Heart left ventricle (tissue), 16 donors: ENCODE data around the gene GRIN3B. TPM values are rescaled to one million over a fixed set of nuclear protein-coding genes. Genes with fewer than 3 reads are reported as not detected.

Experiments used
- ATAC-seq, 4 donors: fragments of 200-7000 bp; cut with Tn5 transposase; one replicate each; pipeline ENCODE4 v1.9.1; 2020 to 2022; ENCODE audit warnings: moderate library complexity in 4 of 4, mild to moderate bottlenecking in 3 of 4, moderate number of reproducible peaks in 1 of 4
- DNase-seq, 5 donors: peaks; one replicate each; pipeline ENCODE4 v3.0.0-alpha.2; 2020
- H3K27ac ChIP-seq, 12 donors: fragments of 200-600 bp; sonication (generic) in 4 of 12; one replicate each; pipeline versions ENCODE4 v1.5.0 to v1.8.0; 2016 to 2022; ENCODE audit warnings: mild to moderate bottlenecking in 2 of 12
- H3K27me3 ChIP-seq, 9 donors: fragments of 200-600 bp; sonication (generic) in 2 of 9; one replicate each; pipeline versions ENCODE4 v1.5.1 to v1.8.0; 2016 to 2022; ENCODE audit warnings: mild to moderate bottlenecking in 3 of 9
- H3K36me3 ChIP-seq, 9 donors: fragments of 200-600 bp; sonication (generic) in 2 of 9; one replicate each; pipeline versions ENCODE4 v1.5.0 to v1.8.0; 2018 to 2022; ENCODE audit warnings: mild to moderate bottlenecking in 2 of 9
- H3K4me1 ChIP-seq, 12 donors: fragments of 200-600 bp; sonication (generic) in 4 of 12; one replicate each; pipeline versions ENCODE4 v1.5.0 to v1.8.0; 2016 to 2022; ENCODE audit warnings: mild to moderate bottlenecking in 3 of 12
- H3K4me3 ChIP-seq, 12 donors: fragments of 200-600 bp; sonication (generic) in 4 of 12; one replicate each; pipeline versions ENCODE4 v1.5.0 to v1.8.0; 2017 to 2022; ENCODE audit warnings: mild to moderate bottlenecking in 9 of 12, moderate library complexity in 4 of 12
- H3K9me3 ChIP-seq, 12 donors: fragments of 200-600 bp; sonication (generic) in 4 of 12; one replicate each; pipeline versions ENCODE4 v1.5.0 to v1.8.0; 2016 to 2022; ENCODE audit warnings: mild to moderate bottlenecking in 1 of 12
- CTCF ChIP-seq, 12 donors: fragments of 200-600 bp; sonication (generic) in 4 of 12; IDR thresholded peaks; one replicate each; pipeline versions ENCODE4 v1.5.0 to v1.8.0; 2018 to 2022; ENCODE audit warnings: antibody characterized with exemption in 12 of 12, mild to moderate bottlenecking in 5 of 12
- POLR2A ChIP-seq, 2 donors: fragments of 450-650 bp; IDR thresholded peaks; one replicate each; pipeline ENCODE4 v1.6.1; 2017; ENCODE audit warnings: antibody characterized with exemption in 2 of 2, mild to moderate bottlenecking in 2 of 2, moderate library complexity in 2 of 2
- WGBS, 4 donors: extraction: QIAGEN DNeasy Blood & Tissue Kit in 2 of 4; methylation state at CpG; one replicate each; pipeline versions ENCODE4 v1.1.5 to v1.1.7; 2013 to 2018; 5-methylcytosine and 5-hydroxymethylcytosine counted together
- intact Hi-C, 10 donors: fragments of 100-400 bp; cut with DNase I; formaldehyde crosslinking; loops; one replicate each; pipeline versions ENCODE4 v1.11.1 to v1.14.2; 2022
- polyA plus RNA-seq, 2 donors: library from polyadenylated mRNA; stranded (reverse); fragments of 200-250 nt; gene quantifications; one replicate each; pipeline ENCODE4 v1.2.3, GENCODE V29; 2013
- total RNA-seq, 9 donors: library from RNA; depleted of rRNA in 2 of 9; stranded (reverse); fragments of >200 nt in 2 of 9; fragmentation: NEBNext Ultra II Directional in 3 of 9; extraction: Animal tissue kit (Norgen Biotek cat#: 25700) in 3 of 9; gene quantifications; one replicate each; pipeline versions ENCODE4 v1.1.0 to v1.2.4, GENCODE V29; 2016 to 2023
- donor health status: ischemic (EF 13 %, LVEDD 7.1; RV severe dilation, severe dysfunction).
- donor health status: healthy with polysubstance abuse.
- donor health status: DM: no; HTN: yes; CAD: no.
- donor health status: DM: no; HTN: no; CAD: no.
- donor health status: ischemic (EF 25% LVEDD 6.9; RV normal size, moderate dysfunction).
- donor health status: ischemic (EF 25% LVEDD 5.7; RV mildly dilated, moderate dysfunction).
- donor health status: healthy.
- donor health status: DM: yes; HTN: yes; CAD: no.
- donor health status: ischemic (EF 35%, LVEDD 5.7; RV mildly dilated, moderate dysfunction).
- donor health status: nonischemic (EF 11% LVEDD 7.7; RV severe dilation, severe dysfunction).
- donor health status: DM: yes; HTN: yes; CAD: no.
- donor health status: PGD.
- donor health status: ischemic (EF 29% LVEDD 5.4; RV normal size, mild dysfunction).
- donor health status: nonischemic (EF 23%, LVEDD 6.1; RV moderate dilation, normal function).

GRIN3B gene
- total and polyA plus RNA-seq, 11 donors, result 0.01 to 0.51 (median 0.09) TPM; not detected in 8

GRCh38 chr19:998064-998463 is 2.2 kb upstream of the GRIN3B start:
- peaks cover 37 to 82% (median 60%) of the 10 kb centered on the region in 9 donors for H3K27me3 ChIP-seq
- intact Hi-C loops, result no loop called here
- no peak overlapping the region for H3K27ac ChIP-seq
- DNase-seq (no peak), ATAC-seq (no peak)
- TF ChIP-seq POLR2A (IDR thresholded peaks at IDR 0.05) (no peak), CTCF (IDR thresholded peaks at IDR 0.05) (no peak)
- H3K9me3 ChIP-seq, result no peaks in the 10 kb centered on the region
- H3K4me1 ChIP-seq, result peaks cover 0 to 34% (median 12%) of the 10 kb centered on the region in 12 donors
- no peak overlapping the region for H3K4me3 ChIP-seq
- peaks cover 0 to 17% (median under 1%) of the 10 kb centered on the region in 9 donors for H3K36me3 ChIP-seq
- WGBS, 4 donors, result 4 to 29% (median 18%) methylated on average over 6 of the region's 6 CpGs

- DNase-seq, result no peak
- Histone ChIP-seq H3K27me3 (peaks cover 37 to 86% (median 60%) of the 10 kb centered on the region in 9 donors), H3K4me1 (peaks cover 0 to 34% (median 12%) of the 10 kb centered on the region in 12 donors), H3K36me3 (peaks cover 0 to 4% (median 0%) of the 10 kb centered on the region in 9 donors), H3K9me3 (no peaks in the 10 kb centered on the region), H3K4me3 (no peak overlapping the region), H3K27ac (no peak overlapping the region)
- no peak for ATAC-seq
- intact Hi-C loops, result no loop called here
- 61 to 77% (median 66%) methylated on average over 3 of the region's 3 CpGs for WGBS, 4 donors
- no peak for TF ChIP-seq POLR2A (IDR thresholded peaks at IDR 0.05)
- no peak for TF ChIP-seq CTCF (IDR thresholded peaks at IDR 0.05)
Observed at GRCh38 chr19:999379-999719, 870 bp upstream of the GRIN3B start.

GRCh38 chr19:1000591-1001537 is 645 bp downstream of the GRIN3B start:
- no peak for ATAC-seq
- Histone ChIP-seq H3K4me1 (peaks cover 0 to 29% (median 11%) of the 10 kb centered on the region in 12 donors), H3K27me3 (peaks cover 37 to 73% (median 54%) of the 10 kb centered on the region in 9 donors), H3K27ac (no peak overlapping the region), H3K9me3 (no peaks in the 10 kb centered on the region), H3K4me3 (peak overlapping the region in 7 of 12 donors; percentile 3 to 42 (median 15)), H3K36me3 (no peaks in the 10 kb centered on the region)
- no peak for DNase-seq
- WGBS, 4 donors, result 3 to 16% (median 6%) methylated on average over 13 to 73 of the region's 73 CpGs
- no peak for TF ChIP-seq CTCF (IDR thresholded peaks at IDR 0.05)
- TF ChIP-seq POLR2A (IDR thresholded peaks at IDR 0.05), result no peak
- intact Hi-C loops, result loop anchor here in 2 of 10 donors (1.0 kb wide), 1 partner anchor 80 kb away; no protein-coding TSS in a partner anchor

GRCh38 chr19:1001538-1002166 is 1.4 kb downstream of the GRIN3B start:
- WGBS, 4 donors, result 11 to 29% (median 14%) methylated on average over 9 to 20 of the region's 20 CpGs
- intact Hi-C loops, result loop anchor here in 2 of 10 donors (1.0 kb wide), 1 partner anchor 80 kb away; no protein-coding TSS in a partner anchor

More at GRCh38 chr19:1001538-1002166, 1.4 kb downstream of the GRIN3B start:
- TF ChIP-seq CTCF (IDR thresholded peaks at IDR 0.05) (peak; percentile 76 to 94 (median 89)), POLR2A (IDR thresholded peaks at IDR 0.05) (no peak)
- Histone ChIP-seq H3K27ac (no peak overlapping the region), H3K4me3 (peak overlapping the region in 3 of 12 donors; percentile 3 to 15 (median 12)), H3K4me1 (peaks cover 0 to 21% (median 5%) of the 10 kb centered on the region in 12 donors), H3K36me3 (no peaks in the 10 kb centered on the region), H3K27me3 (peaks cover 32 to 65% (median 46%) of the 10 kb centered on the region in 9 donors), H3K9me3 (no peaks in the 10 kb centered on the region)
- DNase-seq (peak in 4 of 5 donors; percentile 49 to 86 (median 62)), ATAC-seq (peak in 3 of 4 donors; percentile 59 to 70 (median 63))
